Inflammatory macrophage treated with lipopolysaccharide for 4 hours (primary cell): ENCODE results near the gene EIF5.

Source experiments
- DNase-seq: peaks from one replicate; pipeline ENCODE4 v3.0.0-alpha.2; 2020

The EIF5 gene

DNA sequence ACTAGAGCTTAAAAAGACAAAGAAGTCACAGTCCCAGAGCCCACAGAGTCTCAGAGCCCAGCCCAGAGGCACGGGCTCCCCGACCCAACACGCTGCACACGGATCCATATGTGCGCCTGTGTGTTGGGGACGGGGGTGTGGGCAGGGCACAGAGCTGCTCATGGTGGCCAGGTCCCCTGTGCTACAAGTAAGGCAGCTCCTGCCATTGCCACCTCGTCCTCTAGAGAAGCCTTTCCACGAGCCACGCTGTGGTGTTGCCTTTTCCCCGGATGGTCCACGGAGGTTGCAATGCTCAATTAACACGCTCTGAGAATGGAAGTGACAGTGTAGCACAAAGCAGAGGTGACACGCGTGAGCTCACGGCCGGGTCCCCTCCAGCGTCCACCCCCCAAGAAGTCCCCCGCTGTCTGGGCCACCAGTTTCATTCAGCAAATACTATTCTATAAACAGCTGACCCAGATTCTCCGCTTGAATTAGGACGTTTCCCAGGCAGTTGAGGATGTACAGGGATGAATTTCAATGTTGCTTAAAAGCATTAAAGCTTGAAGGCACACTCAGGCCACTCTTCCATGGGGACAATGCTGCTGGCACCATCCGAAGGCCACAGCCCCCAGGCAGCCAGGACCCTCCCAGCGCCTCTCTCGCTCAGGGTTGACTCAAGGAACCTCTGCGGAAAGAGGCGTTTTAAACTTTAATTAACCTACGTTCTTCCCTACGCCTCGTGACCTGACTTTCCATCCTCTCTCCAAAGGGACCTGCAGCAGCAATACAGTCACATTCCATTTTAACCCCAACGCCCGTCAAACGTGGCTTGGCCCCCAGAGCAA, 22.7 kb upstream of the EIF5 start:
- no peak for DNase-seq

GRCh38 chr14:103312006-103312635, 21.9 kb upstream of the EIF5 start:
- no peak for DNase-seq

GRCh38 chr14:103313704-103314103, 20.3 kb upstream of the EIF5 start:
- DNase-seq: no peak

- DNase-seq: no peak
These were observed 19.4 kb upstream of the EIF5 start for GRCh38 chr14:103314496-103315277.

GRCh38 chr14:103315351-103315911, 18.6 kb upstream of the EIF5 start:
- peak; percentile 86 for DNase-seq

- DNase-seq: no peak
These were observed 18.1 kb upstream of the EIF5 start for GRCh38 chr14:103315941-103316340.

- no peak for DNase-seq
These were observed 17.3 kb upstream of the EIF5 start for GRCh38 chr14:103316721-103317121.

DNA sequence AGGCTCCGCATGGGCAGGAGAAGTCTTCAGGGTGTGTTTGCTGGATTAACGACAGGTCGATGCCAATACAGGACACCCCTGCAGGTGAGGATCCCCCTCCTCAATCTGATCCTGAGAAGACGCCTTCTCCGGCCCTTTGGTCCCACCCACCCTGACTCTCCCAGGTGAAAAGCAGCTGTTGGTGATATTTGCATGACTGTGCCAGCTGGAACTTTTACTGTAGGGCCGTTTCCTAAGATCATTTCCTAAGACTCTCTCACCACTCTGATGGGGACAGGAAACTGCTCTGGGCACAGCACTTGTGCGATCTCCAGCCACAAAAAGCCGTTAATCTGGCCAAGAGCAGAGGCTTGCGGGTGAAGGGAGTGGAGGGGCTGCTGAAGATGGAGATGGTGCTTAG, 16.8 kb upstream of the EIF5 start:
- DNase-seq: peak; percentile 33

DNA sequence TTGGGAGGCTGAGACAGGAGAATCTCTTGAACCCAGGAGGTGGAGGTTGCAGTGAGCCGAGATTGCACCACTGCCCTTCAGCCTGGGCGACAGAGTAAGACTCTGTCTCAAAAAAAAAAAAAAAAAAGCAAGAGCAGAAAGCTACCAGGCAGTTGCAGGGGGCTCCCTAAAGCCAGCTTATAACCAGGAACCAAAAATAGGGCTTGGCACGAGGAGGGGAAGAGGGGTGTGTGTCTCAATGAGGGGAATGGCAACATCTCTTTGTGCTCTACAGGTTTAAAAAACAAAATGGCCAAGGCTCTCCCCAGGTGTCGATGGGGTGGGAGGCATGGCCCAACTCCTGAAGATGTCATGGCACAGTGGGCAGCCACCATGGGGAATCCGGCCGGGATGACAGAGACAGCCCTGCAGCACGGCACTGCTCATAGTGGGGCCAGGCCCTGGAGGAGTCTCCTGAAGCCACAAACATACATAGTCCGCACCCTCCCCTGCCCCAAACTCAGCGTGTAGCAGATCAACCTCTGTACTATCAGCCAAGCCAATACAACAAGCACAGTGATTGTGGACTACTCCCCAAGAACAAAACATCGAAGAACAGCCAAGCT, 16.0 kb upstream of the EIF5 start:
- DNase-seq: no peak

- no peak for DNase-seq
These were observed 15.2 kb upstream of the EIF5 start for GRCh38 chr14:103318750-103319419.

GRCh38 chr14:103319422-103319821, 14.6 kb upstream of the EIF5 start:
- DNase-seq: no peak

GRCh38 chr14:103326078-103326477, 8.0 kb upstream of the EIF5 start:
- DNase-seq: no peak

DNA sequence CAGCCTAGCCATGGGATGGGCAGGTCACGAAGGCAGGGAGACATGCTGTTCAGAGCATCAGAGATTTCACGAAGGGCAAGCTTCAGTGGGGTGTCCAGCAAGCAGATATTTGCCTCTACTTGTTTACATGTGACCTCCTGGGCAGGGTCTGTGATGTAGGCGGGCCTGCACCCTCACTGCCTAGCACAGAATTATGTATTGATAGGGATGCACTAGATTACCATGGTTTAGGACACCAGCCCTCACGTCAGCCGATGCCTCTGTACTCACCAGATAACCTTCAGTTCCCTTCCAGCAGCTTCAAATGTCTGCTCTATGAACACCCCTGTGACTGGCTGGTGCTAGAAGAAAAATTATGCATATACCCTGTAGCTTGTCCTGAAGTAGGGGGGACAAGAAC, 5.1 kb upstream of the EIF5 start:
- DNase-seq: no peak

- peak; percentile 89 for DNase-seq
These were observed 4.4 kb upstream of the EIF5 start for GRCh38 chr14:103329401-103330347.

- DNase-seq: no peak
These were observed 3.5 kb upstream of the EIF5 start for GRCh38 chr14:103330536-103330935.

- DNase-seq: peak; percentile 56
These were observed 1.7 kb upstream of the EIF5 start for GRCh38 chr14:103332143-103332919.

GRCh38 chr14:103334644-103335622, 896 bp downstream of the EIF5 start:
- DNase-seq: peak; percentile 95

DNA sequence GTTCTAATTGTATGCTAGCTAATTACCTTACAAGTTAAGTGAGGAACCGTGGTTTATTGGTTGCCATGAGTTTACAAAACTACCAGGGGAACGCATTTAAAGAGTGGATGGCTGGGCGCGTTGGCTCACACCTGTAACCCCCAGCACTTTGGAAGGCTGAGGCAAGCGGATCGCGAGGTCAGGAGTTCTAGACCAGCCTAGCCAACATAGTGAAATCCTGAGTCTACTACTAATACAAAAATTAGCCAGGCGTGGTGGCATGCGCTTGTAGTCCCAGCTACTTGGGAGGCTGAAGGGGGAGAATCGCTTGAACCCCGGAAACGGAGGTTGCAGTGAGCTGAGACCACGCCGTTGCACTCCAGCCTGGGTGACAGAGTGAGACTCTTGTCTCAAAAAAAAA, 2.2 kb downstream of the EIF5 start:
- DNase-seq: no peak

DNA sequence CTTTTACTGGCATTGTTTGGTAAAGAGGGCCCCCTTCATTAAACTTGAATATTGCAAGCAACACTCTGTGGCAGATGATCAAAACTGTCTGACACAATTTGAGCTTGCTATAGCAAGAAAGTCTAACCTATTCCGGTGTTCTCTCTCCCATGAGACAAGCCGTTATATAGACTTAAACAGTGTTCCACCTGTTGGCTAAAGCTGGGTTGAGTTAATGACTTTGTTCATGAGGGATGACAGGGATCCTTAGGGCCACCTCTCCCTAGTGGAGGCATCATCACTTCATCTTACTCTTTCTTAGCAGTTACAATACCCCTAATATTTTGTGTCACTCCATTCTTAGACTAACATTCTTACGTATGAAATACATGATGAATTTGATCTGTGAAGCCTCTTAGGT, 3.8 kb downstream of the EIF5 start:
- DNase-seq: no peak
